GM12878 (cell line): Measurements from ENCODE around the gene GOLGA6L7. TPM values are rescaled to one million over a fixed set of nuclear protein-coding genes. Genes with fewer than 3 reads are reported as not detected.

Experiments used
- ATAC-seq: fragments of 200-7000 bp; cut with Tn5 transposase; 3 replicates; pipeline ENCODE4 v1.9.1; 2020; ENCODE audit warnings: mild to moderate bottlenecking, moderate library complexity
- BruUV-seq: library from RNA; stranded (reverse); fragments of 400-500 nt; replicated peaks from 2 replicates; lab custom pipeline; 2021; lab: Mats Ljungman, UMichigan
- CTCF ChIA-PET: fragments of 300-600 bp; sonication (Branson Sonifier 250); formaldehyde crosslinking; extraction: SDS; loops from one replicate; lab custom pipeline; 2021; ENCODE audit warnings: inconsistent platforms; lab: Yijun Ruan, JAX
- POLR2A ChIA-PET: fragments of 350-600 bp; formaldehyde crosslinking; extraction: SDS; loops from one replicate; lab custom pipeline; 2021; ENCODE audit warnings: inconsistent platforms; lab: Charles Lee
- RAD21 ChIA-PET: fragments of 300-600 bp; sonication (Branson Sonifier 250); formaldehyde crosslinking; loops from one replicate; lab custom pipeline; 2023; ENCODE audit warnings: antibody characterized with exemption; ENCODE audit not compliant: unreplicated experiment; lab: Charles Lee
- SMC1A ChIA-PET: fragments of 300-600 bp; sonication (Branson Sonifier 250); formaldehyde crosslinking; loops from one replicate; lab custom pipeline; 2023; ENCODE audit not compliant: unreplicated experiment, uncharacterized antibody; lab: Charles Lee
- DNase-seq: peaks from one replicate; pipeline ENCODE4 v3.0.0-alpha.2; 2011; ENCODE audit warnings: low read depth, low spot score
- FAIRE-seq: peaks from 3 replicates; lab custom pipeline; 2011; peaks lifted over from hg19 to GRCh38; lab: Jason Lieb, UNC
- H2AFZ ChIP-seq: 2 replicates; pipeline ENCODE4 v1.6.0; 2011; ENCODE audit warnings: low read depth, low read length, control low read depth; ENCODE audit not compliant: control insufficient read depth
- H3K27ac ChIP-seq: 2 replicates; pipeline ENCODE4 v1.5.1; 2011; ENCODE audit warnings: control low read depth; ENCODE audit not compliant: control insufficient read depth, insufficient read depth
- H3K27me3 ChIP-seq, 2 experiments: replicated peaks in 1 of 2; 2 replicates each; pipeline versions ENCODE4 v1.6.0 to v1.6.1; 2011; ENCODE audit warnings: low read length in 1 of 2; ENCODE audit not compliant: control insufficient read depth in 2 of 2, insufficient read depth in 2 of 2
- H3K36me3 ChIP-seq, 2 experiments: 2 replicates each; pipeline ENCODE4 v1.5.1; 2011; ENCODE audit warnings: low read length in 1 of 2; ENCODE audit not compliant: control insufficient read depth in 2 of 2, insufficient read depth in 2 of 2
- H3K4me1 ChIP-seq: 2 replicates; pipeline ENCODE4 v1.6.1; 2011; ENCODE audit warnings: mild to moderate bottlenecking, low read length, moderate library complexity, mixed read lengths; ENCODE audit not compliant: control insufficient read depth, insufficient read depth
- H3K4me2 ChIP-seq: 2 replicates; pipeline ENCODE4 v1.6.0; 2011; ENCODE audit warnings: control low read depth; ENCODE audit not compliant: control insufficient read depth, insufficient read depth
- H3K4me3 ChIP-seq: fragments of 200-600 bp; sonication (generic); 2 replicates; pipeline ENCODE4 v1.5.1; 2016
- H3K79me2 ChIP-seq: 2 replicates; pipeline ENCODE4 v1.6.0; 2011; ENCODE audit warnings: low read length; ENCODE audit not compliant: control insufficient read depth, insufficient read depth
- H3K9ac ChIP-seq: 2 replicates; pipeline ENCODE4 v1.8.0; 2011; ENCODE audit warnings: low read length, control low read depth, mixed read lengths; ENCODE audit not compliant: control insufficient read depth, insufficient read depth
- H3K9me3 ChIP-seq: replicated peaks from 3 replicates; pipeline ENCODE4 v1.5.1; 2011; ENCODE audit warnings: mild to moderate bottlenecking, low read length; ENCODE audit not compliant: control insufficient read depth, insufficient read depth
- H4K20me1 ChIP-seq: 2 replicates; pipeline ENCODE4 v1.6.0; 2011; ENCODE audit not compliant: control insufficient read depth, insufficient read depth
- CBX5 ChIP-seq: sonication (generic); IDR thresholded peaks from 2 replicates; pipeline ENCODE4 v1.6.1; 2016; ENCODE audit warnings: low read depth, moderate library complexity, mild to moderate bottlenecking, inconsistent platforms
- CHD4 ChIP-seq: fragments of 200-600 bp; sonication (generic); IDR thresholded peaks from 2 replicates; pipeline ENCODE4 v1.6.1; 2016; ENCODE audit warnings: mild to moderate bottlenecking
- GABPA ChIP-seq: IDR thresholded peaks from 2 replicates; pipeline ENCODE4 v1.6.1; 2014; ENCODE audit warnings: antibody characterized with exemption, low read depth, mild to moderate bottlenecking, inconsistent platforms
- HDAC2 ChIP-seq: fragments of 200-600 bp; sonication (generic); IDR thresholded peaks from 2 replicates; pipeline ENCODE4 v1.6.1; 2017
- HDAC6 ChIP-seq: fragments of 200-600 bp; sonication (generic); IDR thresholded peaks from one replicate; pipeline ENCODE4 v1.8.0; 2017; ENCODE audit warnings: antibody characterized with exemption; ENCODE audit not compliant: unreplicated experiment
- MTA3 ChIP-seq: IDR thresholded peaks from 2 replicates; pipeline ENCODE4 v1.6.1; 2012; ENCODE audit warnings: low read length, inconsistent platforms, borderline replicate concordance
- POU2F2 ChIP-seq: IDR thresholded peaks from 3 replicates; pipeline ENCODE4 v1.6.1; 2011; ENCODE audit warnings: low read depth, mild to moderate bottlenecking, low read length, borderline replicate concordance
- RAD21 ChIP-seq: IDR thresholded peaks from 2 replicates; pipeline ENCODE4 v1.6.1; 2011; ENCODE audit warnings: mild to moderate bottlenecking, low read depth, low read length, moderate library complexity; ENCODE audit not compliant: insufficient read depth
- SIN3A ChIP-seq: IDR thresholded peaks from 2 replicates; pipeline ENCODE4 v1.6.1; 2012; ENCODE audit warnings: low read depth, low read length, improper control_type of control experiment
- SMARCA5 ChIP-seq: fragments of 450-650 bp; IDR thresholded peaks from 2 replicates; pipeline ENCODE4 v1.6.1; 2017; ENCODE audit warnings: mild to moderate bottlenecking
- TAF1 ChIP-seq: IDR thresholded peaks from 2 replicates; pipeline ENCODE4 v1.6.1; 2011; ENCODE audit warnings: mild to moderate bottlenecking, low read depth, low read length, borderline replicate concordance
- ZNF384 ChIP-seq: IDR thresholded peaks from 2 replicates; pipeline ENCODE4 v1.6.1; 2012; ENCODE audit warnings: low read depth, mild to moderate bottlenecking, low read length, improper control_type of control experiment, borderline replicate concordance
- WGBS: methylation state at CpG from one replicate; pipeline ENCODE4 v1.1.6; 2016; ENCODE audit warnings: low lambda C conversion rate; ENCODE audit not compliant: insufficient replicate concordance, insufficient coverage; ENCODE audit errors: missing lambda C conversion rate; 5-methylcytosine and 5-hydroxymethylcytosine counted together
- in situ Hi-C: fragments of 300-500 bp; cut with MboI; formaldehyde crosslinking; loops from 9 replicates; pipeline ENCODE4 v1.14.3; 2018; ENCODE audit warnings: mixed read lengths
- intact Hi-C: fragments of 100-400 bp; cut with micrococcal nuclease; formaldehyde crosslinking; loops from one replicate; pipeline ENCODE4 v1.14.2; 2022; ENCODE audit not compliant: unreplicated experiment
- polyA plus RNA-seq, 11 experiments: library from polyadenylated mRNA; depleted of rRNA in 4 of 11; unstranded in 6 of 11; stranded (reverse) in 5 of 11; fragments of >200 nt; fragmentation: Nextera tagmentation in 4 of 11; fragmentation: Illumina TruSeq in 1 of 11; extraction: Ambion mirVana in 4 of 11; extraction: Trizol in 1 of 11; gene quantifications; 1 replicate in 1 of 11; 2 replicates in 10 of 11; pipeline versions ENCODE4 v1.2.1 to v1.2.3, GENCODE V29; 2011 to 2016; ENCODE audit warnings: inconsistent platforms in 2 of 11, missing spikeins in 2 of 11, low read depth in 1 of 11
- total RNA-seq, 4 experiments: library from RNA; depleted of rRNA in 3 of 4; stranded (reverse); fragments of >200 nt in 3 of 4; fragmentation: Illumina TruSeq in 1 of 4; extraction: Trizol in 1 of 4; gene quantifications; 2 replicates each; pipeline versions ENCODE4 v1.2.1 to v1.2.3, GENCODE V29; 2013 to 2021
- TF ChIP-seq, protein P1 (sequence below): fragments of 450-650 bp; IDR thresholded peaks from 2 replicates; pipeline ENCODE4 v1.6.1; 2017; ENCODE audit warnings: mild to moderate bottlenecking
- TF ChIP-seq, protein P2 (sequence below): fragments of 450-650 bp; IDR thresholded peaks from 2 replicates; pipeline ENCODE4 v1.6.1; 2016; ENCODE audit warnings: mild to moderate bottlenecking
- TF ChIP-seq, protein P3 (sequence below), 3 experiments: IDR thresholded peaks in 2 of 3; conservative IDR thresholded peaks in 1 of 3; 2 replicates each; pipeline ENCODE4 v1.5.1; 2011; ENCODE audit warnings: low read depth in 3 of 3, low read length in 3 of 3, mild to moderate bottlenecking in 3 of 3, control low read depth in 2 of 3, moderate library complexity in 2 of 3, inconsistent platforms in 1 of 3, mixed read lengths in 1 of 3; ENCODE audit not compliant: control insufficient read depth in 2 of 3, insufficient read depth in 1 of 3; ENCODE audit errors: extremely low read depth in 1 of 3
- TF ChIP-seq, protein P4 (sequence below): IDR thresholded peaks from 2 replicates; pipeline ENCODE4 v1.6.1; 2011; ENCODE audit warnings: low read depth, low read length, improper control_type of control experiment, borderline replicate concordance
- TF ChIP-seq, protein P5 (sequence below): fragments of 450-650 bp; IDR thresholded peaks from 2 replicates; pipeline ENCODE4 v1.6.1; 2018; ENCODE audit warnings: mild to moderate bottlenecking, low read depth, moderate library complexity; ENCODE audit not compliant: partially characterized antibody

Gene GOLGA6L7
- total and polyA plus RNA-seq, 10 of the 15 experiments (the other 5 are each of a cell fraction or from before 2014, with no cell fraction given): not detected

DNA sequence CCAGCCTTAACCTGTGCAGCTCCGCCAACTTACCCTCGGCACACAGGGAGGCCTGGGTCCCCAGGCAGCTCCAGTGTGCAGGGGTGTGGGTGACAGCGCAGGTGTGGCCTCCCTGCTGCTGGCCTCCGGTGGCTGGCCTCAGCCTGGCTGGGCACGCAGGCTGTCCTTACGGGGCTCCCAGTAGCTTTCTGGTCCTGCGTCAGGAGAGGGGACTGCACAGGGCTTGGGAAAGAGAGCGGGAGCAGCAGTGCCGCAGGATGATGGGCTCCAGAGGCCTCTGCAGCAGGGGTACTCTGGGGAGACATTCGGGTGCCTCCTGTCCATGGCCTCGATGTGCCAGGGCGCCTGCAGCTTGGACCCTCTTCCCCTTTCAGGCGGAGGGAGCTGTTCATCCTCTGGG lies 46.7 kb upstream of the GOLGA6L7 start:
- Histone ChIP-seq H3K4me3 (no peak overlapping the region), H3K4me2 (no peak overlapping the region), H3K36me3 (no peaks in the 10 kb centered on the region), H3K9ac (no peak overlapping the region), H3K79me2 (no peaks in the 10 kb centered on the region), H3K9me3 (no peaks in the 10 kb centered on the region), H4K20me1 (no peaks in the 10 kb centered on the region), H2AFZ (no peak overlapping the region), H3K4me1 (no peaks in the 10 kb centered on the region), H3K27me3 (no peaks in the 10 kb centered on the region; a peak in 1 of 4 replicates), H3K27ac (no peak overlapping the region)
- POLR2A ChIA-PET: no interaction called here
- CTCF ChIA-PET: no interaction called here
- SMC1A ChIA-PET: no interaction called here
- TF ChIP-seq RAD21: no peak
- TF ChIP-seq CBX5: no peak
- TF ChIP-seq, protein P1, sequence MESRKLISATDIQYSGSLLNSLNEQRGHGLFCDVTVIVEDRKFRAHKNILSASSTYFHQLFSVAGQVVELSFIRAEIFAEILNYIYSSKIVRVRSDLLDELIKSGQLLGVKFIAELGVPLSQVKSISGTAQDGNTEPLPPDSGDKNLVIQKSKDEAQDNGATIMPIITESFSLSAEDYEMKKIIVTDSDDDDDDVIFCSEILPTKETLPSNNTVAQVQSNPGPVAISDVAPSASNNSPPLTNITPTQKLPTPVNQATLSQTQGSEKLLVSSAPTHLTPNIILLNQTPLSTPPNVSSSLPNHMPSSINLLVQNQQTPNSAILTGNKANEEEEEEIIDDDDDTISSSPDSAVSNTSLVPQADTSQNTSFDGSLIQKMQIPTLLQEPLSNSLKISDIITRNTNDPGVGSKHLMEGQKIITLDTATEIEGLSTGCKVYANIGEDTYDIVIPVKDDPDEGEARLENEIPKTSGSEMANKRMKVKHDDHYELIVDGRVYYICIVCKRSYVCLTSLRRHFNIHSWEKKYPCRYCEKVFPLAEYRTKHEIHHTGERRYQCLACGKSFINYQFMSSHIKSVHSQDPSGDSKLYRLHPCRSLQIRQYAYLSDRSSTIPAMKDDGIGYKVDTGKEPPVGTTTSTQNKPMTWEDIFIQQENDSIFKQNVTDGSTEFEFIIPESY: no peak
- no peak for TF ChIP-seq POU2F2
- no peak for TF ChIP-seq SMARCA5
- no peak for TF ChIP-seq CHD4
- no peak for TF ChIP-seq ZNF384
- TF ChIP-seq MTA3: no peak
- TF ChIP-seq TAF1: no peak
- TF ChIP-seq, protein P2, sequence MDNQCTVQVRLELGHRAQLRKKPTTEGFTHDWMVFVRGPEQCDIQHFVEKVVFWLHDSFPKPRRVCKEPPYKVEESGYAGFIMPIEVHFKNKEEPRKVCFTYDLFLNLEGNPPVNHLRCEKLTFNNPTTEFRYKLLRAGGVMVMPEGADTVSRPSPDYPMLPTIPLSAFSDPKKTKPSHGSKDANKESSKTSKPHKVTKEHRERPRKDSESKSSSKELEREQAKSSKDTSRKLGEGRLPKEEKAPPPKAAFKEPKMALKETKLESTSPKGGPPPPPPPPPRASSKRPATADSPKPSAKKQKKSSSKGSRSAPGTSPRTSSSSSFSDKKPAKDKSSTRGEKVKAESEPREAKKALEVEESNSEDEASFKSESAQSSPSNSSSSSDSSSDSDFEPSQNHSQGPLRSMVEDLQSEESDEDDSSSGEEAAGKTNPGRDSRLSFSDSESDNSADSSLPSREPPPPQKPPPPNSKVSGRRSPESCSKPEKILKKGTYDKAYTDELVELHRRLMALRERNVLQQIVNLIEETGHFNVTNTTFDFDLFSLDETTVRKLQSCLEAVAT: no peak
- TF ChIP-seq, protein P3, sequence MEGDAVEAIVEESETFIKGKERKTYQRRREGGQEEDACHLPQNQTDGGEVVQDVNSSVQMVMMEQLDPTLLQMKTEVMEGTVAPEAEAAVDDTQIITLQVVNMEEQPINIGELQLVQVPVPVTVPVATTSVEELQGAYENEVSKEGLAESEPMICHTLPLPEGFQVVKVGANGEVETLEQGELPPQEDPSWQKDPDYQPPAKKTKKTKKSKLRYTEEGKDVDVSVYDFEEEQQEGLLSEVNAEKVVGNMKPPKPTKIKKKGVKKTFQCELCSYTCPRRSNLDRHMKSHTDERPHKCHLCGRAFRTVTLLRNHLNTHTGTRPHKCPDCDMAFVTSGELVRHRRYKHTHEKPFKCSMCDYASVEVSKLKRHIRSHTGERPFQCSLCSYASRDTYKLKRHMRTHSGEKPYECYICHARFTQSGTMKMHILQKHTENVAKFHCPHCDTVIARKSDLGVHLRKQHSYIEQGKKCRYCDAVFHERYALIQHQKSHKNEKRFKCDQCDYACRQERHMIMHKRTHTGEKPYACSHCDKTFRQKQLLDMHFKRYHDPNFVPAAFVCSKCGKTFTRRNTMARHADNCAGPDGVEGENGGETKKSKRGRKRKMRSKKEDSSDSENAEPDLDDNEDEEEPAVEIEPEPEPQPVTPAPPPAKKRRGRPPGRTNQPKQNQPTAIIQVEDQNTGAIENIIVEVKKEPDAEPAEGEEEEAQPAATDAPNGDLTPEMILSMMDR (IDR thresholded peaks at IDR 0.05 in 2 of 3, conservative IDR thresholded peaks at IDR 0.05 in 1 of 3; ENCODE audit: control insufficient read depth in 2 of 3, extremely low read depth in 1 of 3, insufficient read depth in 1 of 3, low read depth in 3 of 3, low read length in 3 of 3): no peak
- TF ChIP-seq HDAC6: no peak
- TF ChIP-seq, protein P4, sequence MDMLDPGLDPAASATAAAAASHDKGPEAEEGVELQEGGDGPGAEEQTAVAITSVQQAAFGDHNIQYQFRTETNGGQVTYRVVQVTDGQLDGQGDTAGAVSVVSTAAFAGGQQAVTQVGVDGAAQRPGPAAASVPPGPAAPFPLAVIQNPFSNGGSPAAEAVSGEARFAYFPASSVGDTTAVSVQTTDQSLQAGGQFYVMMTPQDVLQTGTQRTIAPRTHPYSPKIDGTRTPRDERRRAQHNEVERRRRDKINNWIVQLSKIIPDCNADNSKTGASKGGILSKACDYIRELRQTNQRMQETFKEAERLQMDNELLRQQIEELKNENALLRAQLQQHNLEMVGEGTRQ: no peak
- no peak for TF ChIP-seq SIN3A
- TF ChIP-seq, protein P5, sequence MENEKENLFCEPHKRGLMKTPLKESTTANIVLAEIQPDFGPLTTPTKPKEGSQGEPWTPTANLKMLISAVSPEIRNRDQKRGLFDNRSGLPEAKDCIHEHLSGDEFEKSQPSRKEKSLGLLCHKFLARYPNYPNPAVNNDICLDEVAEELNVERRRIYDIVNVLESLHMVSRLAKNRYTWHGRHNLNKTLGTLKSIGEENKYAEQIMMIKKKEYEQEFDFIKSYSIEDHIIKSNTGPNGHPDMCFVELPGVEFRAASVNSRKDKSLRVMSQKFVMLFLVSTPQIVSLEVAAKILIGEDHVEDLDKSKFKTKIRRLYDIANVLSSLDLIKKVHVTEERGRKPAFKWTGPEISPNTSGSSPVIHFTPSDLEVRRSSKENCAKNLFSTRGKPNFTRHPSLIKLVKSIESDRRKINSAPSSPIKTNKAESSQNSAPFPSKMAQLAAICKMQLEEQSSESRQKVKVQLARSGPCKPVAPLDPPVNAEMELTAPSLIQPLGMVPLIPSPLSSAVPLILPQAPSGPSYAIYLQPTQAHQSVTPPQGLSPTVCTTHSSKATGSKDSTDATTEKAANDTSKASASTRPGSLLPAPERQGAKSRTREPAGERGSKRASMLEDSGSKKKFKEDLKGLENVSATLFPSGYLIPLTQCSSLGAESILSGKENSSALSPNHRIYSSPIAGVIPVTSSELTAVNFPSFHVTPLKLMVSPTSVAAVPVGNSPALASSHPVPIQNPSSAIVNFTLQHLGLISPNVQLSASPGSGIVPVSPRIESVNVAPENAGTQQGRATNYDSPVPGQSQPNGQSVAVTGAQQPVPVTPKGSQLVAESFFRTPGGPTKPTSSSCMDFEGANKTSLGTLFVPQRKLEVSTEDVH: no peak
- no peak for TF ChIP-seq HDAC2
- TF ChIP-seq GABPA: no peak
- DNase-seq: no peak
- RAD21 ChIA-PET: no interaction called here
- BruUV-seq: no TSS peak
- intact Hi-C loops: no loop called here
- in situ Hi-C loops: no loop called here
- no peak for ATAC-seq
- FAIRE-seq: no peak
- 37% methylated on average over 13 of the region's 13 CpGs for WGBS
